Stimulated activated CD8-positive, alpha-beta memory T cell treated with anti-CD3 and anti-CD28 coated beads, Interleukin-2, amount 100 ng/mL, for 1 hour (primary cell): ENCODE results near the gene SLC30A1.
"Not testable (repeated sequence)": the region's sequence is repeated elsewhere in the genome, so short reads cannot be mapped to it uniquely, and the experiment has no call there.

Source experiments
- DNase-seq, 2 donors: peaks; one replicate each; pipeline ENCODE4 v3.0.0-alpha.2; 2020; ENCODE audit warnings: low read depth in 2 of 2

SLC30A1 gene

DNA sequence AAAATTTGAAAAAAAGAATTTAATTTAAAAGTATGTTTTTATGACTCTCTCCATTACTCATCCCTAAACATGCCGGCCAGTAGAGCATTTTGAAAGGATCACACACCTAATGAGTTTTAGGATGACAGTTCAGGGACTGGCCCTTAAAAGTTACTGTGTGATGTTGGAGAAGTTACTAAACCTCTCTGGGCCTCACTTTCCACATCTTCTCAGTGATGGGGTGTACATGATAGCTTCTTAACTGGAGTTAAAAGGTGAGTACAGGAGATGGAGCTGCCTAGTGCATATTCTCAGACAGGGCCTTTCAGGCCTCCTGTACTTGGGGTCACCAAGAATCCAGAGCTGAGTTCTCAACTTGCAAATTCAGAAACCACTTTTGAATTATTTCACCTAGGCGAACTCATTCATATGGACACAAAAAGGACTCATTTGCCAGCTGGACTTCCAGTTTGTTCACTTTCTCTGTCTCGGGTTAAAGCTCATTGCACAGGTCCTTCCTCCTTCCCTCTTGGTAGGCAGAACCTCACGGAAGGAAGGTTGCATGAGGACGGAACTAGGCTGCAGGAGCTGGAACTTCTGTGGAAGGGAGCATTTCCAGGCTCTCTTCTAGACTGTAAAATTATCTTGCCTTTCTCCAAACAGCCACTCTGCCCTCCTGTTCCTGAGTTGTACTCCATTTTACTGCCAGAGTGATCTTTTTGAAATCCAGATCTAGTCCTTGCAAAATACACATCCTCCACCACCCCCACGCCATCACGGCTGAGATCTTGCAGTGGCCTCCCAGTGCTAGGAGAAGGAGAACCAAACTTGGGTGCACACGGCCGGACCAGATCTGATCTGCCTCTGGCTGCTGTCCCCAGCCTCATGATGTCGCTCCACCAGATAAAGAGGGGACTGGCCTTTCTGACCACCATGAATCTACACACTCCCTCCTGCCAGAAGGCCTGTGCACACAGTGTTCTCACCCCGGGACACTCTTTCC lies 4.3 kb upstream of the SLC30A1 start:
- no peak for DNase-seq

DNA sequence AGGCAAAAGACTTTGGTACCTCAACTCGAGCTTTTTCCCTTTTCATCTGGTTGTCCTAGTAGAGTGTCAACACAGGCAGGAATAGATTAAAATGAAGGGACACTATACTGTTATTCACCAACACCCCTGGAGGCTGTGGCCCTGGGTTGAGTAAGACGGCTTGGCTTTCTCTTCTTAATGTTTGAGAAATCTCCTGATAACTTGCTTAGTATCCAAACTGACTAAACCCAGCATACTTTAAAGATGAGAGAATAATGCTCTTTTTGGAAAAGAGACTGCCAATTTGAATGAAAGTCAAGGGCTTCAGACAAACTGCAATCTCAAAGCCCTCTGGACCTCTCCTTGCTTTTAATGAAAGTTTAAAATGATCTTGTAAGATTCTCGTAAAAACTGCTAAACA lies 2.6 kb upstream of the SLC30A1 start:
- no peak for DNase-seq

DNA sequence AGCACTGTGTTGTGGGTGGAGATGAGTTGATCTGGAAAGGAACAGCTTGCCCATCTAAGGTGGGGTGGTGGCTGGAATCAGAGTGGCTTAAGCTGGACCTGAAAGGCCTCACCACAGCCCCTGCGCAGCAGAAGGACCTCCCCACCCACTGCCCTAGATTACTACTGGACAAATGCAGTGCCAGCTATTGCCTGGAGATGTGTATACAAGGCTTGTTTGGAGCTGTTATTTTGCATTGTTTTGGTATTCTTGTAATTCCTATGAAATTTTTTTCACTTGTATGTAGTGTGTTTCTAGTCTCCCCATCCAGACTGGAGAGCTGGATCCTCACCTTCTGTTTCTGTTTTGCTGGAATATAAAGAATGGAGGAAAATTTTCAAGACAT lies 1.3 kb upstream of the SLC30A1 start:
- DNase-seq = no peak

DNA sequence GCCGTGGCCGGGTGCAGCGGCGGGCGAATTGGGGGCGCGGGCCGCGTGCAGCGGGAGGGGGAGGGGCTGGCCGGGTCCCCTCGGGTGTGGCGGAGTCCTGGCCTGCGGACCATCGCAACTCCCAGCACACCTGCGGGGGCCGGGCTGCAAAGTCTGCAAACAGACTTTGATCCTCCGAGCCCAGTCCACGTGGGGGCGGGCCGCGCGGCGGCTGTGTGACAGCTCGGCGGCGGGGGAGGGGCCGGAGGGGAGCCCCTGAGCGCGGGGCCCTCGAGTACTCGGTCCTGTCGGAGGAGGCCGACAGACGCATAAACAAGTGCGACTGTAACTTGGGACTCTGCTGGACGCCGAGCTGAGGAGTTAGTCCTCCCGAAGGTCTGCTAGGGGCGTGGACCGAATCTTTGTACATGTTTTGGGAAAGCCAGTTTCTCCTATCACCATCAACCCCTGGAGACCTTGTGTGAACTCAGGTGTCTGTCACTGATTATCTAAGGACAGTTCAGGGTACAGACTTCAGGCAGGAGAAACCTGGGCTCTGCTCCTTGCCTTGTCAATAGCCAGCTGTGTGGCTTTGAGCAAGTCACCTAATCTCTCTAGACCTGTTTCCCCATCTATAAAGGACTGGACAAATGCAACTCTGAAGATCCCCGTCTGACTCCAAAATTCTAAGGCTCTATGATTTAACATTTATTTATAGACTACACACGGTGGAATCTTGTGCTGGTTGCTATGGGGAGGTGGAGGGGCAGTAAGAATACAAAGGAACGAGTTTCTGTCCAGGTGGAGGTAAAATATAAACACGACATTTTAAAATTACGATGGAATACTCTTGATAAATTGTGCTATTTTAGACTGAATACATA lies 710 bp upstream of the SLC30A1 start:
- DNase-seq = no peak

DNA sequence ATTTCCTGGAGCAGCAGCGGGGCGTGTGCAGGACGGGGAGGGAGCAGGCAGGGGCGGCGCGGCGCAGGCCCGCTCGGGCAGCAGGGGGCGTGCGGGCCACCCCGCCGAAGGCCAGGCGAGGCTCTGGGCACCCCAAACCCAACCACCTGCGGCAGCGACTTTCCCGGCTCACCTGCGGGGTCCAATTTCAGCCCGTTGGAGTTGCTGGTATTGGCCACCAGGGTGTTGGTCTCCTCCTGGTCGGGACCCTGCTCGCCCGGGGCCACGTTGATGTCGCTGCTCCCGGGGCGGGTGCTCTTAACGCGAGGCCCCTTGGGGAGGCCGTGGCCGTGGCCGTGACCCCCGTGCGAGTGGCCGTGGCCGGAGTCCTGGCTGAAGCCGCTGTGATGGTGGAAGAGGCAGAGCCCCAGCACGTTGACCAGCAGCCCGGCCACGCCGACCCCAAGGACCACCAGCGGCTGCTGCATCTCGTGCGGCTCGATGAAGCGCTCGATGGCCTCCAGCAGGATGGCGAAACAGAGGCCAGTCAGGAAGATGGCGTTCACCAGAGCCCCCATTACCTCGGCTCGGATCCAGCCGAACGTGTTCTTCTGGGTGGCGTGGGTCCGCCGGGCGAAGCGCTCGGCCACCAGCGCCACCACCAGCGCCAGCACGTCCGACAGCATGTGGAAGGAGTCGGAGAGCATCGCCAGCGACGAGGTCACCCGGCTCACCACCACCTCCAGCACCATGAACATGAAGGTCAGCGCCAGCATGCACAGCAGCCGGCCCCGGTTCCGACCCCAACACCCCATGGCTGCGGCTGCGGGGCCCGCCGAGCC lies 932 bp downstream of the SLC30A1 start:
- peak; percentile 43 to 61 for DNase-seq

DNA sequence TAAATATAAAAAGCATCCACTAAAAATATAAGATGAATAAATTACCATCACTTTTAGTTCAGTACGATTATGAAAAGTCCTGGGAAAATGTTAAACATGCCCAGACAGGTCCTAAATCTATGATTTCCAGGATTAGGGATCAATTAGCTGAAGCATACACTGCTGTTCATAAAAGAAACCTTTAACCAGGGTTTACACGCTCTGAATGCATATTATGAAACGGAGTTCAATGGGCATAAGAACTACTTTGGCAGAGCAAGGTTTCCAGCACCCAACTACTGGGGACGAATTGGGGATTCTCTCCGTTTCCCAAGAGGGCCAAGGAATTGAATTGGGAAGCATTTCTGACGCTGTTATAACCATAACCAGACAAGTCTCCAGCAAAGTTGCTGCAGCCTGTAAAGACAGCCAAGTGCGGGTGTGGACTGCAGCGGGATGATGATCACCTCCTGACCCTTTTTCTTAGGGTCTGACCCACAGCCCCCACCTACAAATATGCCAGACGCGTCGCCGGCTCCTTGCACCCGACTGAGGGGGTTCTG lies 1.6 kb downstream of the SLC30A1 start:
- DNase-seq = no peak

DNA sequence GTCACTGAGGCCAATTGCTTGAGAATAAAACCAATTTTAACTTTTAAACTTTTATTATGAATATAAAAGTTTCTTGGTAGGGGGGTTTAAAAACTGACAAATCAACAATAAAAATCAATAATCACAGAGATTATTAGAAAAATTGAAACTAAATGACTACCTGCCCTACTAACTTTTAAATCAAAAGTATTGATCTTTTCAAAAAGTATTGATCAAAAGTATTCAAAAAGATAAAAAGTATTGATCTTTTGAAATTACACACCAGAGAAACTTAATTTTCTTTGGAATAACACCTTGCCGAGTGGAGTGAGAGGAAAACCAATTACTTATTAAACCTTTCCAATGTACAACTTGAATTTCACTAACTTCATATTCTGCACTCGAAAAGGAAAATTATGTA lies 2.2 kb downstream of the SLC30A1 start:
- DNase-seq = no peak

DNA sequence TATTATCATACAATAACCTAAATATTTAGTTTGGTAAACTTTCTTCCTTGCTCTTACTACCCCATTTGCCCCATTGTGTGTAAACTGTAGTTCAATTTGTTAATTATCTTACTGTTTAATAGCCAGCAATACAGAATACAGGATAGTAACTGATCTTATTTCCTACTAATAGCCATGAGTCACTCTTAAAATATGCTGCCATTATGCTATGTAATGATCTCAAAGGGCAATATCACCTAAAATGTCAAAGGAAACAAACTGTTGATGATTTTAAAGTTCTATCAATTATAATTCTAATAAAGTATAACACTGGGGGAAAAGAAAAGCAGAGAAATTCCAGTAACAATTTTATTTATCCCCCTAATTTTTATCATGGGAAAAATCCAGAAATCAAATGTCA lies 4.3 kb downstream of the SLC30A1 start:
- DNase-seq = no peak

DNA sequence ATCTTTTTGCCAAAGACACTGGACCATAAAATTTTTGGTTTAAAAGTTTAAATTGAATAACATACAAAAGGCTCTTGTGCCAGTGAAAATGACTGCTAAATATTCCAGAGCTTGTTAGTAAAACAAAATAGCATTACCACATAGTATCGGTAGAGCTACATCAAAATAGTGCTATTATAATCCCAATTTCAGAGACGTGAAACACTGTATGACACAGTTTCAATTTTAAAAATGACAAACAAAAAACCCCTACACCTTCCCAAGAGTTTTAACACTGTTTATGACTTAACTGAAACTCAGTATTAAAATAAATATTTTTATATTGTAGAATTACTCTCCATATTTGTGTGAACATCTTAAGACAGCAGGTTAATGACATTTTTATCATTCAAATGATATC lies 7.0 kb downstream of the SLC30A1 start:
- no peak for DNase-seq

DNA sequence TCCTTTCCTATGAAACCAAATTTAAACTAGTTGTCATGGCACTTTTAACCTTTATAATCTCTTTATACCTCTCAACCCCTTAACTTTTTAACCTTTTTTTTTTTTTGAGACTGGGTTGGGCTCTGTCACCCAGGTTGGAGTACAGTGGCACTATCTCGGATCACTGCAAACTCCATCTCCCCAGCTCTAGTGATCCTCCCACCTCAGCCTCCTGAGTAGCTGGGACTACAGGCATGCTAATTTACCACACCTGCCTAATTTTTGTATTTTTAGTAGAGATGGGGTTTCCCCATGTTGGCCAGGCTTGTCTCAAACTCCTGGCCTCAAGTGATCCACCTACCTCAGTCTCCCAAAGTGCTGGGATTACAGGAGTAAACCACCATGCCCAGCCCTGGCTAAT lies 8.6 kb downstream of the SLC30A1 start:
- not testable (repeated sequence) for DNase-seq

DNA sequence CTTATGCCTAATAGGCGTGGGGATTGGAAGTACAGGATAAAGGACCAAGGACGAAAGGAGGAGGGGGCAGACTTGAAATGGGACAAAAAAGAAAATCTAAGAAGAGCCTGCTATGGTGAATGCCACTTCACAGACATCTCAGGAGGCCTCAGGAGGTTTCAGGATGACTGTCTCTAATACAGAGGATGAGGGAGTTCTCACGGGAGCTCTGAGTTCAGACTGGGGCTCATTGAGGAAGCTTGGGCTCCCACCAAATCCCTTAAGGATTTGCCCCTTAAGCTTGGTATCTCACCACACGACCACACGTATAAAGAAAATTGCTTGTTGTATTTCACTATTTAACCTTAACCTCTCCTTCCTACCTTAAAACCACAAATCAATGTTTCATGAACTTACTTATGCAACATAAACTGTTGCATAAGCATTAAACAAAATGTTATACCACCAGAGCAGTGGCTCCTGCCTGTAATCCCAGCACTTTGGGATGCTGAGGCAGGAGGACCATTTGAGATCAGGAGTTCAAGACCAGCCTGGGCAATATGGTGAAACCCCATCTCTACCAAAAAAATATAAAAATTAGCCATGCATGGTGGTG lies 12.4 kb downstream of the SLC30A1 start:
- no peak for DNase-seq

DNA sequence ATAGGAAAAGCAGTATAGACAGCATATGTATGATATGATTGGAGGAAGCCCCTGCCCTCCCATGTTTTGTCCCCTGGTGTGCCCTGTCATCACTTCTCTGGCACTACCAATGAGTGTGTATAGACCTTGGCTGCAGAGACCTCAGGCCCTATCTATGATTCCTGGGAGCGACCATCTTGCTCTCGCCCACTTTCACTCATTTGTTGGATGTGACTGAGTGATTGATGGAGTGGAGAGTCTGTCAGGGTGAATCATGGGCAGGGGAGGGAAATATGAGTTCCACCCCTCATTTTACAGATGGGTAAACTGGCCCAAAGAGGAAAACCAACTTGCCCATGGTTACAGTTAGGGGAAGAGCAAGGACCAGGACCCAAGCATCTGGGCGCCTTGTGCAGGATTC lies 14.9 kb downstream of the SLC30A1 start:
- no peak for DNase-seq

DNA sequence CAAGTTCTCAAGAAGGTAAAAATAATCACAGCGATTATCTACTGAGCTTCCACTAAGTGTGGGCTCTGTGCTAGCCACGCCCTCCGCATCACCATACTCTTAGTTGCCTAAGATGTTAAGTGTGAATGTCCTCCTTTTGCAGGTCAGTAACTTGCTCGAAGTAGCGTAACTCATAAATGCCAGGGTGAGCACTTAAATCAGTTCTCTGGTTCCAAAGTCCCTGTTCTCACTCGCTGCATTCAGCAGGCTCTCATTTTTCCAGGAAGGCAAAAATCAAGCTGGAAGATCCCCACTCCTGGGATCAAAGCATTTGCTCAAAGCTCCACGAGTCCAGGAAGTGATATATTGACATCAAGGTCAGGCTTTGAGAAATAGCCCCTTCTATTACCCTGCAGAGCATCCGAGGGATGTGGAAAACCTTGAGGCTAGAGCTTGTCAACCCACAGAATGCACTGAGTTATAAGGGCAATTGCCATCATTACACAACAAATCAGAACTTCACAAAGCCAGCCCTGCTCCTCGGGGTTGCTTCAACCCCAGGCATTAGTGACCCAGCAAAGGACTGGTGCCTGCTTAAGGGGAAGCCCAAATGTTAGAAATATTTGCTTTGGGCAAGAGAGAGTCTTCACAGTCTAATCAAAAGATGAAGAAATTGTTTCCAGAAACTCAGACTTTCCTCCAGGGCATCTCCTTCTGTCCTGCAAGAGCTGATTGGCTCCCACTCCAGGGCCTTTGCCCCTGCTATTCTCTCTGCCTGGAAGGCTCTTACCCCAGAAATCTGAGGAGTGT lies 19.5 kb downstream of the SLC30A1 start:
- DNase-seq = no peak

DNA sequence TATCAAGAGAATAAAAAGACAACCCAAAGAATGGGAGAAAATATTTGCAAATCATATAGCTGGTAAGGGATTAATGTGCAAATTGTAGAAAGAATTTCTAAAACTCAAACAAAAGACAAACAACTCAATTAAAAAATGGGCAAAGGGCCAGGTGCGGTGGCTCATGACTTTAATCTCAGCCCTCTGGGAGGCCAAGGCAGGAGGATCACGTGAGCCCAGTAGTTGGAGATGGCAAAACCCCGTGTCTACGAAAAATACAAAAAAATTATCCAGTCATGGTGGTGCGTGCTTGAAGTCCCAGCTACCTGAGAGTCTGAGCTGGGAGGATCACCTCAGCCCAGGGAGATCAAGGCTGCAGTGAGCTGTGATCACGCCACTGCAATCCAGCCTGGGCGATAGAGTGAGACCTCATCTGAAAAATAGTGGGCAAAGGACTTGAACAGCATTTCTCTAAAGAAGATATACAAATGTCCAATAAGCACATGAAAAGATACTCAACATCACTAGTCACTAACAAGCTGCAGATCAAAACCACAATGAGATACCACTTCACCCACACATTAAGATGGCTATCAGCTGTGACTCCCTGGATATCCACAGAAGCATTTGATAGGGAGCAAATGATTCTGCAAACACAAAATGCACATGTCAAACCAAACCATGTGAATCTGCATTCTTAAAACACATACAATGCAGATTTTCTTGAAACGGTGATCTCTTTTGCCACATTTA lies 20.9 kb downstream of the SLC30A1 start:
- no peak for DNase-seq

DNA sequence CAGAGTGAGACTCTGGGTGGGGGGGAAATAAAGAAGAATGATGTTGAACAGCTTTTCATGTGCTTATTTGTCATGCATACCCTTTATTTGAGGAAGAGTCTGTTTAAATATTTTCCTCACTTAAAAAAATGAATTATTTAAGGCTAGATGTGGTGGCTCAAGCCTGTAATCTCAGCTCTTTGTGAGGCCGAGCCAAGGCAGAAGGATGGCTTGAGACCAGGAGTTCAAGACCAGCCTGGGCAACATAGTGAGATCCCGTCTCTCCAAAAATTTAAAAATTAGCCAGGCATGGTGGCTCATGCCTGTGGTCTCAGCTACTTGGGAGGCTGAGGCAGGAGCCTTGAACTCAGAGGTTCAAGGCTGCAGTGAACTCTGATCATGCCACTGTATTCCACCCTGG lies 25.4 kb downstream of the SLC30A1 start:
- DNase-seq = no peak

DNA sequence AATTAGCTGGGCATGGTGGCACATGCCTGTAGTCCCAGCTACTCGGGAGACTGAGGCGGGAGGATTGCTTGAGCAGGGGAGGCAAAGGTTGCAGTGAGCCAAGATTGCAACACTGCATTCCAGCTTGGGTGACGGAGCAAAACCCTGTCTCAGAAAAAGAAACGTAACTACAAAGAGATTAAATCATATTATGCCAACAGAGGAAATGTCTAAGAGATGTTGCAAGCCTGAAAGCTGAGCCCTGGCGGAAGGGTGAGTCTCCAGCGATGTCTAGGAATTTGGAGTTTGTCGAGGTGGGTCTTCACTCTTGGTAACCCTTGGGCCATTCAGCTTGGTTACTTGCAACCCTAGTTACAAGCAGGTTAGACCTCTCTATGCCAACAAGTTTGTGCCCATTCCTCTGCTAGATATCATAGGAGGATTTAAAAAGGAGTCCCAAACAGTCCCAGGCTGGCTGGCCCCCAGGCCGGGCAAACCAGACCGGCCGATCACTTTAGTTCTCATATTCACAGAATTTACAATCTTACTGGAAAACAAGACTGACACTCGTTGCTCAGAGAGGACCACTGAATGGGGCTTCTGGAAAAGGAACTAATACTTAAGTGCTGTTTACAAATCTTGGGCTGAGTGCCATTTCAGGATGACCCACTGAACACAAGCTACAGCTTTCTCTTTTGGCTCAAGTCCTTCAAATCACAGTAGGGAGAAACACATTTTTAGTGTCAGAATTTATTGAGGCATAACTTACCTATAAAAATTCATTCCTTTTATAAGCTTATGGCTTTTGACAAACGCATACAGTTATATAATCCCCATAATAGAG lies 27.1 kb downstream of the SLC30A1 start:
- no peak for DNase-seq

DNA sequence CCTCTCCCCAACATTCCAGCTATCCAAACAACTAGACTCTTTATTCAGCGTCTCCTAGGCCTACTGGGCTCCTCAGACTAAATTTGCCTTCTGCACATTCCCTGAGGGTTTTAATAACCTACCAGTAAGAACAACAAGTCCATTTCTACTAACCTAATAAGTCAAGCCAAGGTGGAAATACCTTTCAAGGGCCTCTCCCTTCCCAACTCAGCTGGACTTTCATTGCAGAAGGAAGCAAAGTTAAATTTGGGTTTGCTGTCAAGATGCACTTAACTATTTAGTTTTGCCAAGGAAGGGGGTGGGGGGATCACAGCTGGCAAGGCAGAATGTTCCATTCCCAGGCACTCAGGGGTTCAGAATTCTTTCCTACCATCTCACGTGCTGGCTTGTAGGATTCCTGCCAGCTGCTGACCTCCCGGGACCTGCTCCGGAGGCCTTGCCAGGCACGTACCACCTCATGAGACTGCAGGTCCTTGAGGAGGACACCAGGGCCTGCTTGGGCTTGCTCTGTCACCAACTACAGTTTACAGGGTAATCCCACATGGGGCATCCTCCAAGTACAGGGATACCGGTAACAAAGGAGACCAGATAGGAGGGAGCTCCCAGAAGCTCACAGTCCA lies 29.8 kb downstream of the SLC30A1 start:
- no peak for DNase-seq

DNA sequence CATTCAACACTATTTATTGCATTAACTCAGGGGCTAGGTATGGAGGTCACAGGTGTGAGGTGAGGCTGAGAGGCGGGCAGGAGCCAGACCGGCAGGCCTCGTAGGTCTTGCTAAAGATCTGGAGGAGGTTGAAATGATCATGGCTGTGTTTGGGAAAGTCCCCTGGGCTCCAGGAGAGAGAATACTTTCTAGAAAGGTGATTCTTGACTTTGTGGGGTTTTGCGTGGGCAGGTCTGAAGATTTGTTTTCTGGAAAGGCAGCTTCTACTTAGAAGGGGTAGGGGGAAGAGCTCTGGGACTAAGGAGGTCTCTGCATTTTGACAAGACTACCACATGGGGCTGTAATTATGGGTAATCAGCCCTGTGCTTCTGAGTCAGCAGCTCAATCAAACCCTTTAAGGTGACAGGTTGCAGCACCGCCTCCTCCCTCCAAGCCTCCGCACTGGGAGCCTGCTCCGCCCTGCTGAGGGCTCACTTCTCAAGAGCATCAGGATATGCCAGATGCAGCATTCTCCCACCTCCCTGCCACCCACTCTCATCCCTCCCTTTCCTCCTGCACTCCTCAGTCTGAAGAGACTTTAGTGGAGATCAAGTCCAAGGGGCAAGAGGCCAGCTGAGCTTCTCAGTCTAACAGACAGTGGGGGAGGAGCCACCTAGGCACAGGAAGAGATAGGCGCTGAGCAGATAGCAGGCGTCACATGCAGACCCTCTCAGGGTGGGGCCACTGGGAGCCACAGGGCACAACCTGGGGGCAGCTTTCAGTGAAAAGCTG lies 30.5 kb downstream of the SLC30A1 start:
- no peak for DNase-seq
